ENCODE data around the gene GOT1. TPM values are rescaled to one million over a fixed set of nuclear protein-coding genes. Genes with fewer than 3 reads are reported as not detected.

GOT1 gene
- total RNA-seq, 1 donor: 14.0 TPM

- no peak for DNase-seq (ENCODE audit: low read depth in 2 of 3, low spot score in 2 of 3)
Observed at GRCh38 chr10:99366666-99367065, 63.8 kb downstream of the GOT1 start.

DNA sequence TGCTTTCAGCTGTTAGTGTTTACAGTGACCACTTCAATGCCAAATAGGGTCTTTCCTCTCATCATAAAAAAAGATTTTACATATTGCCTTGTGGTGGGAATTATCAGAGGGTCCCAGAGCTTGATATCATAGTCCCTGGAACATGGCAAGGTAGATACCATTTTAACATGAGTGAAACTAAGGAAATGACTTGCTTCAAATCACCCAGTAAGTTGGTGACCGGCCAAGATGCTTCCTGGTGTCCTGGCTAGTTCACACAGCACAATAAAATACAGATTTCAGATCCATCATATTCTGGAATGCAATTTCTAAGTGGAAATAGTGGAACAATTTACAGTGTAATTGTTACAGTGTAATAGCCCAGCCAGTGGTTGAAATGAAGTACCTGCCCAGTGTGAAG is 64.7 kb downstream of the GOT1 start:
- DNase-seq (ENCODE audit: low read depth in 2 of 3, low spot score in 2 of 3): peak in 1 of 3 donors; percentile 3

GRCh38 chr10:99365311-99365710 is 65.1 kb downstream of the GOT1 start:
- no peak for DNase-seq (ENCODE audit: low read depth in 2 of 3, low spot score in 2 of 3)

DNA sequence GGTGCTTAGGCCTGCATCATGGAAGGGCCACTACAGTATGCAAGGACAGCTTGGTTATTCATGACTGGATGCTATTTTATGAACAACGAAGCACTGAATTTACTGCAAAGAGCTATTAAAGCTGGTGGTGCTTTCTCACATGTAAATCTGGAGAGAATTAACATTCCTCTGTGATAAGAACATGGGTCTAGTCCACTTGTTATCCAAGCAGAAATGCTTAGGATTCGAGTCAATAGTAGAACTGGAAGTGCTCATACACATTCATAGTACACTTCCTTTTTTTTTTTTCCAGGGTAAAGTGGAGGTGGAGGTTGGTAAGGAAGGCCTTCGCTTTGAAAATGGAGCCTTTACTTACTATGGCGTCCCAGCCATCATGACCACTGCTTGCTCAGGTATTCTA is 66.3 kb downstream of the GOT1 start:
- no peak for DNase-seq (ENCODE audit: low read depth in 2 of 3, low spot score in 2 of 3)

- no peak for DNase-seq (ENCODE audit: low read depth in 2 of 3, low spot score in 2 of 3)
Observed at GRCh38 chr10:99360934-99361333, 69.5 kb downstream of the GOT1 start.

DNA sequence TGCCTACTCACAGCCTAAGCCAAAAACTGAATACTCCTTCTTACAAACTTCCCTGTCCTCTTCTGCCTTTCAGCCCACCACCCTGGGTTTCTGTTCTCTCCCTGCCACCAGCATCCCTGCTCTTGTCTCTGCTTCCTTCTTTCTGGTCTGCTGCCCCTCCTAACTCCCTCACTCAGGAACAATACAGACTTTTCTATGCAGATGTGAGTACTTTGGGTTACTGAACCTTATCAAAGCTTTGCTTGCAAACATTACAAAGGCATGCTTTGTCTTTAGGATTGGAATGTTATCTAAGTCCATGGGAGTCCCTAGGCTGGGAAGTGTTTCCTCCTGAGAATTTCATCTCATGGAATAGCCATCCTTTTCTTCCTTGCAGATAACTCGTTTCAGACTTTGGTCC is 72.3 kb downstream of the GOT1 start:
- no peak for DNase-seq (ENCODE audit: low read depth in 2 of 3, low spot score in 2 of 3)

GRCh38 chr10:99357691-99358090 is 72.7 kb downstream of the GOT1 start:
- DNase-seq (ENCODE audit: low read depth in 2 of 3, low spot score in 2 of 3): no peak

- no peak for DNase-seq (ENCODE audit: low read depth in 2 of 3, low spot score in 2 of 3)
Observed at GRCh38 chr10:99353182-99353581, 77.2 kb downstream of the GOT1 start.

DNA sequence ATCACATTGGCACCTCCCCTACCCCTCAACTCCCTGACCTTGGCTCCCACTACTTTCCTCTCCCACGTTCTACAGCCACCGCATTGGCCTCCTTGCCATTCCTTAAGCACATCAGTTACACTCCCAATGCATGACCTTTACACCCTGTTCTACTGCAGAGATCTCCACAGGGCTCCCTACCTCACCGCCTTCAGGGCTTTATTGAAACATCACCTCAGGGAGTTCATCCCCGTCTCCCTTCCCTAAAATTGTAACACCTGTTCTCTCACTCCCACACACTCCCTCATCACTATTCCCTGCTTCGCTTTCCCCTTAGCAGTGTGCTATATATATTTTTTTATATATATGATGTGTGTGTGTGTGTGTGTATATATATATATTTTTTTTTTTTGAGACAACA is 82.8 kb downstream of the GOT1 start:
- no peak for DNase-seq (ENCODE audit: low read depth in 2 of 3, low spot score in 2 of 3)

Other genes with a start within 250 kb of the GOT1 start
- not detected for gene HPSE2, start 194.8 kb downstream of the GOT1 start, total RNA-seq
- gene CNNM1, start 101.3 kb downstream of the GOT1 start, total RNA-seq: 1.9 TPM
- gene NKX2-3, start 102.3 kb upstream of the GOT1 start, total RNA-seq: 15.1 TPM
- 53.1 TPM for gene SLC25A28, start 189.8 kb upstream of the GOT1 start, total RNA-seq
- gene ENTPD7, start 228.9 kb upstream of the GOT1 start, total RNA-seq: 9.2 TPM